ENCODE results near the gene RPH3AL.

The RPH3AL gene

GRCh38 chr17:379531-380465, 27.2 kb upstream of the RPH3AL start:
- no peak overlapping the region for H3K4me3 ChIP-seq (ENCODE audit: low read length in 2 of 2)
- no CpG with 5 or more reads among the region's 28 CpGs for WGBS, 2 donors (ENCODE audit: extremely low coverage in 2 of 2, insufficient read length in 2 of 2, insufficient replicate concordance in 1 of 2)

GRCh38 chr17:378068-378467, 25.5 kb upstream of the RPH3AL start:
- Histone ChIP-seq H3K18ac (ENCODE audit: low read length) (peak overlapping the region; percentile 41), H3K27ac (replicated peaks; ENCODE audit: low read length) (peak overlapping the region; percentile 32), H2BK120ac (ENCODE audit: low read depth, low read length) (no peak overlapping the region), H2BK5ac (ENCODE audit: low read length) (no peak overlapping the region), H3K27me3 (ENCODE audit: control insufficient read depth in 3 of 3, insufficient read depth in 3 of 3, low read depth in 1 of 3, low read length in 3 of 3) (no peaks in the 10 kb centered on the region), H3K14ac (ENCODE audit: low read length) (no peak overlapping the region), H3K4me3 (ENCODE audit: low read length in 2 of 2) (no peak overlapping the region), H3K23ac (ENCODE audit: low read depth, low read length, poor library complexity) (no peak overlapping the region), H3K9ac (ENCODE audit: low read depth, low read length, poor library complexity) (no peak overlapping the region), H2AK5ac (ENCODE audit: low read depth, low read length) (no peak overlapping the region), H3K4ac (ENCODE audit: low read length) (no peak overlapping the region), H3K79me1 (ENCODE audit: low read depth, low read length) (no peaks in the 10 kb centered on the region), H3K9me3 (replicated peaks in 1 of 2; ENCODE audit: control insufficient read depth in 2 of 2, insufficient read depth in 1 of 2, low read depth in 1 of 2, low read length in 2 of 2) (no peaks in the 10 kb centered on the region), H3K4me1 (ENCODE audit: control insufficient read depth in 2 of 2, insufficient read depth in 1 of 2, low read depth in 1 of 2, low read length in 2 of 2) (peaks cover 17 to 25% of the 10 kb centered on the region in 2 donors), H3K36me3 (replicated peaks in 1 of 2; ENCODE audit: control insufficient read depth in 2 of 2, insufficient read depth in 2 of 2, low read length in 2 of 2) (no peaks in the 10 kb centered on the region), H2BK15ac (ENCODE audit: low read length) (no peak overlapping the region), H4K91ac (ENCODE audit: low read depth, low read length, poor library complexity) (no peak overlapping the region), H2AFZ (ENCODE audit: low read length) (no peak overlapping the region), H2BK12ac (ENCODE audit: low read length) (no peak overlapping the region), H3K4me2 (ENCODE audit: insufficient read depth, low read length, poor library complexity, severe bottlenecking) (no peak overlapping the region), H4K8ac (ENCODE audit: low read depth, low read length) (no peak overlapping the region)
- no CpG with 5 or more reads among the region's 5 CpGs for WGBS, 2 donors (ENCODE audit: extremely low coverage in 2 of 2, insufficient read length in 2 of 2, insufficient replicate concordance in 1 of 2)
- no peak for DNase-seq (ENCODE audit: low spot score)

More at GRCh38 chr17:379531-380465, 27.2 kb upstream of the RPH3AL start:
- H3K79me1 ChIP-seq (ENCODE audit: low read depth, low read length): no peaks in the 10 kb centered on the region
- no peak overlapping the region for H2BK12ac ChIP-seq (ENCODE audit: low read length)
- H4K91ac ChIP-seq (ENCODE audit: low read depth, low read length, poor library complexity): no peak overlapping the region
- H3K23ac ChIP-seq (ENCODE audit: low read depth, low read length, poor library complexity): no peak overlapping the region
- H2BK5ac ChIP-seq (ENCODE audit: low read length): no peak overlapping the region
- no peak overlapping the region for H3K9ac ChIP-seq (ENCODE audit: low read depth, low read length, poor library complexity)
- no peaks in the 10 kb centered on the region for H3K27me3 ChIP-seq (ENCODE audit: control insufficient read depth in 3 of 3, insufficient read depth in 3 of 3, low read depth in 1 of 3, low read length in 3 of 3)
- H3K36me3 ChIP-seq (replicated peaks in 1 of 2; ENCODE audit: control insufficient read depth in 2 of 2, insufficient read depth in 2 of 2, low read length in 2 of 2): no peaks in the 10 kb centered on the region
- H2AFZ ChIP-seq (ENCODE audit: low read length): no peak overlapping the region
- no peak overlapping the region for H3K27ac ChIP-seq (replicated peaks; ENCODE audit: low read length)
- H3K18ac ChIP-seq (ENCODE audit: low read length): no peak overlapping the region
- DNase-seq (ENCODE audit: low spot score): no peak
- H2BK120ac ChIP-seq (ENCODE audit: low read depth, low read length): no peak overlapping the region
- no peak overlapping the region for H3K4ac ChIP-seq (ENCODE audit: low read length)
- H3K14ac ChIP-seq (ENCODE audit: low read length): no peak overlapping the region
- H2BK15ac ChIP-seq (ENCODE audit: low read length): no peak overlapping the region
- H3K4me1 ChIP-seq (ENCODE audit: control insufficient read depth in 2 of 2, insufficient read depth in 1 of 2, low read depth in 1 of 2, low read length in 2 of 2): peaks cover 32 to 40% of the 10 kb centered on the region in 2 donors
- no peaks in the 10 kb centered on the region for H3K9me3 ChIP-seq (replicated peaks in 1 of 2; ENCODE audit: control insufficient read depth in 2 of 2, insufficient read depth in 1 of 2, low read depth in 1 of 2, low read length in 2 of 2)
- H4K8ac ChIP-seq (ENCODE audit: low read depth, low read length): no peak overlapping the region
- no peak overlapping the region for H2AK5ac ChIP-seq (ENCODE audit: low read depth, low read length)
- no peak overlapping the region for H3K4me2 ChIP-seq (ENCODE audit: insufficient read depth, low read length, poor library complexity, severe bottlenecking)

GRCh38 chr17:376936-377863, 24.6 kb upstream of the RPH3AL start:
- H3K23ac ChIP-seq (ENCODE audit: low read depth, low read length, poor library complexity): no peak overlapping the region
- no peak overlapping the region for H4K91ac ChIP-seq (ENCODE audit: low read depth, low read length, poor library complexity)
- no peak overlapping the region for H2AK5ac ChIP-seq (ENCODE audit: low read depth, low read length)
- H2BK120ac ChIP-seq (ENCODE audit: low read depth, low read length): no peak overlapping the region
- no peaks in the 10 kb centered on the region for H3K79me1 ChIP-seq (ENCODE audit: low read depth, low read length)
- H3K4me2 ChIP-seq (ENCODE audit: insufficient read depth, low read length, poor library complexity, severe bottlenecking): no peak overlapping the region
- H3K9me3 ChIP-seq (replicated peaks in 1 of 2; ENCODE audit: control insufficient read depth in 2 of 2, insufficient read depth in 1 of 2, low read depth in 1 of 2, low read length in 2 of 2): no peaks in the 10 kb centered on the region
- no peak overlapping the region for H2BK12ac ChIP-seq (ENCODE audit: low read length)
- H3K18ac ChIP-seq (ENCODE audit: low read length): peak overlapping the region; percentile 12
- H3K27ac ChIP-seq (replicated peaks; ENCODE audit: low read length): no peak overlapping the region
- H3K4me1 ChIP-seq (ENCODE audit: control insufficient read depth in 2 of 2, insufficient read depth in 1 of 2, low read depth in 1 of 2, low read length in 2 of 2): peaks cover 9 to 19% of the 10 kb centered on the region in 2 donors
- H4K8ac ChIP-seq (ENCODE audit: low read depth, low read length): no peak overlapping the region
- H2BK5ac ChIP-seq (ENCODE audit: low read length): no peak overlapping the region
- H2AFZ ChIP-seq (ENCODE audit: low read length): no peak overlapping the region
- no peak overlapping the region for H3K4ac ChIP-seq (ENCODE audit: low read length)
- WGBS, 2 donors (ENCODE audit: extremely low coverage in 2 of 2, insufficient read length in 2 of 2, insufficient replicate concordance in 1 of 2): no CpG with 5 or more reads among the region's 14 CpGs
- H3K14ac ChIP-seq (ENCODE audit: low read length): no peak overlapping the region
- no peak for DNase-seq (ENCODE audit: low spot score)
- no peaks in the 10 kb centered on the region for H3K27me3 ChIP-seq (ENCODE audit: control insufficient read depth in 3 of 3, insufficient read depth in 3 of 3, low read depth in 1 of 3, low read length in 3 of 3)
- no peak overlapping the region for H3K4me3 ChIP-seq (ENCODE audit: low read length in 2 of 2)
- H2BK15ac ChIP-seq (ENCODE audit: low read length): no peak overlapping the region
- no peaks in the 10 kb centered on the region for H3K36me3 ChIP-seq (replicated peaks in 1 of 2; ENCODE audit: control insufficient read depth in 2 of 2, insufficient read depth in 2 of 2, low read length in 2 of 2)
- no peak overlapping the region for H3K9ac ChIP-seq (ENCODE audit: low read depth, low read length, poor library complexity)
